C4-2B (cell line): ENCODE data around the gene FAM222B.

ENCODE experiments used
- ZFX ChIP-seq: fragments of 450-650 bp; IDR thresholded peaks from 2 replicates; pipeline ENCODE4 v1.6.1; 2017
- TF ChIP-seq, protein P1 (sequence below): fragments of 450-650 bp; conservative IDR thresholded peaks from 2 replicates; pipeline ENCODE4 v1.5.1; 2017; ENCODE audit warnings: mild to moderate bottlenecking

DNA sequence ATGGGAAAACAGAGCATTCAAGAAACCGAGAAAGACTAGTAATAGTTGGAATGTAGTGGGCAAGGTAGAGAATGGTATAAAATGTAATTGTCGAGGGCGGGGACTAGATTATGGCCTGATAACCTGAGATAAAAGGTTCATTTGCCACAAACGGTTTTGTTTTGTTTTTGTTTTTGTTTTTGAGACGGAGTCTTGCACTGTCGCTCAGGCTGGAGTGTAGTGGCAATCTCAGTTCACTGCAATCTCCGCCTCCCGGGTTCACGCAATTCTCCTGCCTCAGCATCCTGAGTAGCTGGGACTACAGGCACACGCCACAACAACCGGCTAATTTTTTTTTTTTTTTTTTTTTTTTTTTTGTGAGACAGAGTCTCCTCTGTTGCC, 112.7 kb downstream of the FAM222B start:
- TF ChIP-seq, protein P1, sequence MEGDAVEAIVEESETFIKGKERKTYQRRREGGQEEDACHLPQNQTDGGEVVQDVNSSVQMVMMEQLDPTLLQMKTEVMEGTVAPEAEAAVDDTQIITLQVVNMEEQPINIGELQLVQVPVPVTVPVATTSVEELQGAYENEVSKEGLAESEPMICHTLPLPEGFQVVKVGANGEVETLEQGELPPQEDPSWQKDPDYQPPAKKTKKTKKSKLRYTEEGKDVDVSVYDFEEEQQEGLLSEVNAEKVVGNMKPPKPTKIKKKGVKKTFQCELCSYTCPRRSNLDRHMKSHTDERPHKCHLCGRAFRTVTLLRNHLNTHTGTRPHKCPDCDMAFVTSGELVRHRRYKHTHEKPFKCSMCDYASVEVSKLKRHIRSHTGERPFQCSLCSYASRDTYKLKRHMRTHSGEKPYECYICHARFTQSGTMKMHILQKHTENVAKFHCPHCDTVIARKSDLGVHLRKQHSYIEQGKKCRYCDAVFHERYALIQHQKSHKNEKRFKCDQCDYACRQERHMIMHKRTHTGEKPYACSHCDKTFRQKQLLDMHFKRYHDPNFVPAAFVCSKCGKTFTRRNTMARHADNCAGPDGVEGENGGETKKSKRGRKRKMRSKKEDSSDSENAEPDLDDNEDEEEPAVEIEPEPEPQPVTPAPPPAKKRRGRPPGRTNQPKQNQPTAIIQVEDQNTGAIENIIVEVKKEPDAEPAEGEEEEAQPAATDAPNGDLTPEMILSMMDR, result no peak
- TF ChIP-seq ZFX, result no peak
